HCT116 (cell line): ENCODE data around the gene HCRTR1. TPM values are rescaled to one million over a fixed set of nuclear protein-coding genes. Genes with fewer than 3 reads are reported as not detected.

Experiments
- ATAC-seq: fragments of 200-7000 bp; cut with Tn5 transposase; 2 replicates; pipeline ENCODE4 v1.9.1; 2020; ENCODE audit warnings: mild to moderate bottlenecking, moderate library complexity
- BruUV-seq: library from RNA; stranded (reverse); fragments of 400-500 nt; replicated peaks from 2 replicates; lab custom pipeline; 2021; lab: Mats Ljungman, UMichigan
- CTCF ChIA-PET: fragments of 300-600 bp; sonication (Branson Sonifier 250); formaldehyde crosslinking; loops from one replicate; lab custom pipeline; 2021; ENCODE audit warnings: antibody characterized with exemption; lab: Charles Lee
- POLR2A ChIA-PET: fragments of 300-600, 350-600 bp; sonication (Branson Sonifier 250); formaldehyde crosslinking; loops from one replicate; lab custom pipeline; 2021; ENCODE audit warnings: antibody characterized with exemption; lab: Charles Lee
- RAD21 ChIA-PET, 2 experiments: fragments of 300-600 bp; sonication (Branson Sonifier 250); formaldehyde crosslinking; loops; one replicate each; lab custom pipeline; 2023; ENCODE audit warnings: low total read pairs in 2 of 2; ENCODE audit not compliant: uncharacterized antibody in 2 of 2, unreplicated experiment in 2 of 2, low non-redundant PET in 1 of 2; lab: Charles Lee
- DNase-seq: peaks from one replicate; pipeline ENCODE4 v3.0.0-alpha.2; 2010; ENCODE audit warnings: low read depth, low spot score
- H2AFZ ChIP-seq: fragments of 200-600 bp; shearing (Covaris generic), sonication (generic); 2 replicates; pipeline ENCODE4 v1.6.1; 2017; ENCODE audit warnings: low read depth, mixed run types, mixed read lengths, antibody characterized with exemption, low read length; ENCODE audit not compliant: poor library complexity, severe bottlenecking
- H3K27ac ChIP-seq: 2 replicates; pipeline ENCODE4 v1.5.1; 2012; ENCODE audit warnings: low read depth, low read length
- H3K27me3 ChIP-seq: fragments of 200-600 bp; sonication (generic); 2 replicates; pipeline ENCODE4 v1.6.1; 2016; ENCODE audit warnings: mixed run types, low read length, mixed read lengths; ENCODE audit not compliant: insufficient read depth
- H3K36me3 ChIP-seq, 2 experiments: fragments of 200-500 bp in 1 of 2; fragments of 200-600 bp in 1 of 2; sonication (Bioruptor generic) in 1 of 2; sonication (generic) in 1 of 2; 2 replicates each; pipeline versions ENCODE4 v1.5.1 to v1.6.1; 2014 to 2016; ENCODE audit warnings: low read length in 2 of 2, inconsistent platforms in 1 of 2, mixed read lengths in 1 of 2, mixed run types in 1 of 2; ENCODE audit not compliant: insufficient read depth in 2 of 2, control insufficient read depth in 1 of 2
- H3K4me1 ChIP-seq, 2 experiments: fragments of 200-600 bp in 1 of 2; sonication (generic) in 1 of 2; 2 replicates each; pipeline versions ENCODE4 v1.5.1 to v1.6.1; 2012 to 2017; ENCODE audit warnings: low read length in 2 of 2, inconsistent platforms in 1 of 2, mild to moderate bottlenecking in 1 of 2, mixed read lengths in 1 of 2, mixed run types in 1 of 2, moderate library complexity in 1 of 2; ENCODE audit not compliant: insufficient read depth in 2 of 2, control insufficient read depth in 1 of 2
- H3K4me2 ChIP-seq: fragments of 200-600 bp; sonication (generic); 2 replicates; pipeline ENCODE4 v1.6.1; 2017; ENCODE audit warnings: mixed run types, low read length, mixed read lengths
- H3K4me3 ChIP-seq, 2 experiments: fragments of 200-600 bp in 1 of 2; sonication (generic) in 1 of 2; replicated peaks in 1 of 2; 2 replicates each; pipeline ENCODE4 v1.5.1; 2011 to 2016; ENCODE audit warnings: low read length in 2 of 2, control low read depth in 1 of 2, low read depth in 1 of 2, mild to moderate bottlenecking in 1 of 2, mixed read lengths in 1 of 2, mixed run types in 1 of 2
- H3K79me2 ChIP-seq: fragments of 200-600 bp; sonication (generic); 2 replicates; pipeline ENCODE4 v1.6.1; 2017; ENCODE audit warnings: mild to moderate bottlenecking, mixed run types, low read length, moderate library complexity, mixed read lengths; ENCODE audit not compliant: insufficient read depth
- H3K9ac ChIP-seq: fragments of 200-600 bp; sonication (generic); 2 replicates; pipeline ENCODE4 v1.6.1; 2016; ENCODE audit warnings: low read length, mixed read lengths
- H3K9me2 ChIP-seq: fragments of 200-600 bp; sonication (generic), shearing (Covaris generic); 2 replicates; pipeline ENCODE4 v1.6.1; 2017; ENCODE audit warnings: mixed run types, mild to moderate bottlenecking, moderate library complexity; ENCODE audit not compliant: insufficient read depth
- H3K9me3 ChIP-seq, 2 experiments: fragments of 200-500 bp in 1 of 2; fragments of 200-600 bp in 1 of 2; sonication (Bioruptor generic) in 1 of 2; sonication (generic) in 1 of 2; 2 replicates each; pipeline ENCODE4 v1.6.1; 2014 to 2017; ENCODE audit warnings: low read length in 2 of 2, mixed read lengths in 2 of 2, inconsistent platforms in 1 of 2, low read depth in 1 of 2, mild to moderate bottlenecking in 1 of 2, mixed run types in 1 of 2, moderate library complexity in 1 of 2; ENCODE audit not compliant: control insufficient read depth in 1 of 2, insufficient read depth in 1 of 2
- H4K20me1 ChIP-seq: fragments of 200-600 bp; sonication (generic), shearing (Covaris generic); 2 replicates; pipeline ENCODE4 v1.6.1; 2017; ENCODE audit warnings: mixed run types, mild to moderate bottlenecking, moderate library complexity; ENCODE audit not compliant: insufficient read depth
- CBX3 ChIP-seq: IDR thresholded peaks from 2 replicates; pipeline ENCODE4 v1.6.1; 2012; ENCODE audit warnings: low read depth
- CEBPB ChIP-seq: IDR thresholded peaks from 2 replicates; pipeline ENCODE4 v1.6.1; 2012; ENCODE audit warnings: low read depth
- CTCF ChIP-seq, 3 experiments: fragments of 200-600 bp in 1 of 3; sonication (generic) in 1 of 3; IDR thresholded peaks in 2 of 3; conservative IDR thresholded peaks in 1 of 3; 2 replicates each; pipeline ENCODE4 v1.5.1; 2012 to 2017; ENCODE audit warnings: low read depth in 2 of 3, low read length in 2 of 3, antibody characterized with exemption in 1 of 3, borderline replicate concordance in 1 of 3, control low read depth in 1 of 3, mild to moderate bottlenecking in 1 of 3, mixed read lengths in 1 of 3, mixed run types in 1 of 3, moderate library complexity in 1 of 3; ENCODE audit not compliant: insufficient read depth in 1 of 3
- ELF1 ChIP-seq: IDR thresholded peaks from 2 replicates; pipeline ENCODE4 v1.6.1; 2012; ENCODE audit warnings: low read depth, borderline replicate concordance
- EZH2phosphoT487 ChIP-seq: fragments of 200-600 bp; IDR thresholded peaks from 2 replicates; pipeline ENCODE4 v1.6.1; 2018; ENCODE audit warnings: antibody characterized with exemption, borderline replicate concordance
- FOSL1 ChIP-seq: IDR thresholded peaks from 2 replicates; pipeline ENCODE4 v1.6.1; 2012; ENCODE audit warnings: low read depth
- POLR2A ChIP-seq: IDR thresholded peaks from 2 replicates; pipeline ENCODE4 v1.7.0; 2011; ENCODE audit warnings: borderline replicate concordance; ENCODE audit not compliant: insufficient read depth, insufficient read length; ENCODE audit errors: extremely low read depth
- POLR2AphosphoS5 ChIP-seq: IDR thresholded peaks from 2 replicates; pipeline ENCODE4 v1.6.1; 2011; ENCODE audit warnings: mild to moderate bottlenecking, low read depth, low read length, moderate library complexity
- RAD21 ChIP-seq: IDR thresholded peaks from 2 replicates; pipeline ENCODE4 v1.6.1; 2012; ENCODE audit warnings: low read depth, mild to moderate bottlenecking
- REST ChIP-seq: IDR thresholded peaks from 2 replicates; pipeline ENCODE4 v1.6.1; 2012; ENCODE audit warnings: low read depth
- SIN3A ChIP-seq: IDR thresholded peaks from 2 replicates; pipeline ENCODE4 v1.6.1; 2012; ENCODE audit warnings: low read depth
- YY1 ChIP-seq: IDR thresholded peaks from 2 replicates; pipeline ENCODE4 v1.6.1; 2011; ENCODE audit warnings: low read length, low read depth, moderate library complexity, mild to moderate bottlenecking; ENCODE audit not compliant: insufficient replicate concordance; ENCODE audit errors: extremely low read depth
- ZFX ChIP-seq: fragments of 450-650 bp; IDR thresholded peaks from 2 replicates; pipeline ENCODE4 v1.6.1; 2017
- intact Hi-C: fragments of 100-400 bp; cut with micrococcal nuclease; formaldehyde crosslinking; loops from 2 replicates; pipeline ENCODE4 v1.10.0; 2022
- total RNA-seq: library from RNA; stranded (reverse); gene quantifications from one replicate; pipeline ENCODE4 v1.2.1, GENCODE V29; 2021; ENCODE audit not compliant: unreplicated experiment

Gene HCRTR1
- total RNA-seq, 1 experiment from 2014 or later: not detected

- Histone ChIP-seq H3K27me3 (no peaks in the 10 kb centered on the region), H3K4me2 (no peak overlapping the region), H3K4me3 (no peak overlapping the region), H2AFZ (no peak overlapping the region), H3K4me1 (no peaks in the 10 kb centered on the region), H3K36me3 (peaks cover 9 to 43% of the 10 kb centered on the region in 2 experiments; a peak in 3 of 4 replicates), H3K9me2 (no peaks in the 10 kb centered on the region), H3K9me3 (no peaks in the 10 kb centered on the region), H4K20me1 (no peaks in the 10 kb centered on the region), H3K27ac (no peak overlapping the region), H3K79me2 (peaks cover 24% of the 10 kb centered on the region), H3K9ac (no peak overlapping the region)
- no TSS peak for BruUV-seq
- ChIA-PET CTCF (interaction anchor here (0.7 to 1.7 kb wide), 6 partner anchors 10 to 236 kb away, joined by 3 to 5 read pairs (median 4); partner anchors contain the start of gene PEF1), POLR2A (interaction anchor here (1.7 kb wide), 1 partner anchor 12 kb away, joined by 5 read pairs; the partner anchor contains the start of gene PEF1), RAD21 (no interaction called here)
- intact Hi-C loops: no loop called here
- DNase-seq (no peak), ATAC-seq (no peak)
- no peak for TF ChIP-seq ELF1
- no peak for TF ChIP-seq EZH2phosphoT487
These were observed 15.2 kb downstream of the HCRTR1 start for GRCh38 chr1:31632649-31633048.

- peaks cover 9 to 43% of the 10 kb centered on the region in 2 experiments; a peak in 3 of 4 replicates for H3K36me3 ChIP-seq
- H3K27ac ChIP-seq: no peak overlapping the region
- H3K9me3 ChIP-seq: no peaks in the 10 kb centered on the region
- no peak overlapping the region for H3K4me3 ChIP-seq
- H3K9me2 ChIP-seq: no peaks in the 10 kb centered on the region
- no peak overlapping the region for H2AFZ ChIP-seq
- no peaks in the 10 kb centered on the region for H4K20me1 ChIP-seq
- no TSS peak for BruUV-seq
- POLR2A ChIA-PET: interaction anchor here (1.7 kb wide), 1 partner anchor 12 kb away, joined by 5 read pairs; the partner anchor contains the start of gene PEF1
- no peak for TF ChIP-seq REST
- TF ChIP-seq EZH2phosphoT487: no peak
- TF ChIP-seq FOSL1: no peak
- peak; percentile 37; the same call in 1 of the 2 replicates for TF ChIP-seq ZFX
- no peak for TF ChIP-seq POLR2AphosphoS5
- TF ChIP-seq CTCF (IDR thresholded peaks at IDR 0.05 in 2 of 3, conservative IDR thresholded peaks at IDR 0.05 in 1 of 3; ENCODE audit: borderline replicate concordance in 1 of 3, insufficient read depth in 1 of 3, low read depth in 2 of 3, low read length in 2 of 3): peak; percentile 40 to 88 (median 77); a peak in 5 of 6 replicates
- no peak for TF ChIP-seq CEBPB
- TF ChIP-seq RAD21: peak; percentile 52
- TF ChIP-seq SIN3A: no peak
- no peak for TF ChIP-seq CBX3
- TF ChIP-seq YY1: no peak
- TF ChIP-seq POLR2A: no peak
- TF ChIP-seq, all 23 proteins: peak for 3
- no peak overlapping the region for H3K4me2 ChIP-seq
- intact Hi-C loops: no loop called here
- ATAC-seq (peak; percentile 88), DNase-seq (no peak)
- H3K79me2 ChIP-seq: peaks cover 29% of the 10 kb centered on the region
- H3K4me1 ChIP-seq: no peaks in the 10 kb centered on the region
- ChIA-PET RAD21 (no interaction called here), CTCF (interaction anchor here (0.7 to 1.7 kb wide), 8 partner anchors 10 to 236 kb away, joined by 3 to 5 read pairs (median 4); partner anchors contain the start of gene PEF1)
- H3K9ac ChIP-seq: no peak overlapping the region
- no peaks in the 10 kb centered on the region for H3K27me3 ChIP-seq
These were observed 15.6 kb downstream of the HCRTR1 start for GRCh38 chr1:31633117-31633516.
